ENCODE results near the gene GLIS1. TPM values are rescaled to one million over a fixed set of nuclear protein-coding genes. Genes with fewer than 3 reads are reported as not detected.

Gene GLIS1
- total RNA-seq, 1 experiment from 2014 or later, result 0.28 TPM

- DNase-seq, result no peak
- H3K4me2 ChIP-seq (ENCODE audit: insufficient read depth, insufficient read length, low read length), result no peak overlapping the region
- H2BK20ac ChIP-seq (ENCODE audit: low read depth, low read length, poor library complexity, severe bottlenecking), result no peak overlapping the region
- no peak overlapping the region for H3K14ac ChIP-seq (ENCODE audit: insufficient read depth, low read length)
- no peak overlapping the region for H3K27ac ChIP-seq (ENCODE audit: insufficient read length, low read depth, low read length)
- H3K79me1 ChIP-seq (ENCODE audit: insufficient read depth, low read depth, low read length, poor library complexity, severe bottlenecking), result no peaks in the 10 kb centered on the region
- no peak overlapping the region for H2AFZ ChIP-seq (ENCODE audit: low read length)
- no peak overlapping the region for H2BK5ac ChIP-seq (ENCODE audit: insufficient read length, low read length)
- no peak overlapping the region for H4K91ac ChIP-seq (ENCODE audit: insufficient read length, low read depth, low read length)
- H4K8ac ChIP-seq (replicated peaks; ENCODE audit: insufficient read length, low read depth, low read length), result no peak overlapping the region
- H2BK15ac ChIP-seq (ENCODE audit: low read depth, low read length), result no peak overlapping the region
- TF ChIP-seq CTCF (conservative IDR thresholded peaks at IDR 0.05), result no peak
- no peaks in the 10 kb centered on the region for H3K9me3 ChIP-seq (ENCODE audit: control insufficient read depth, low read depth, low read length)
- Mint-ChIP-seq H3K27me3 (ENCODE audit: low read depth) (peaks cover 24% of the 10 kb centered on the region), H3K4me1 (peaks cover 13 to 21% of the 10 kb centered on the region in 2 experiments), H3K4me3 (no peak overlapping the region), H3K27ac (no peak overlapping the region), H3K36me3 (ENCODE audit: insufficient read depth in 1 of 3, low read depth in 3 of 3) (peaks cover 0 to 4% (median 0%) of the 10 kb centered on the region in 3 experiments; a peak in 1 of 7 replicates), H3K9me3 (peaks cover 3 to 6% of the 10 kb centered on the region in 2 experiments; a peak in 2 of 5 replicates)
- no peak overlapping the region for H2BK12ac ChIP-seq (ENCODE audit: insufficient read length, low read depth, low read length)
- no peak overlapping the region for H3K9ac ChIP-seq (ENCODE audit: extremely low read depth, insufficient read length, low read length)
- H3K23me2 ChIP-seq (ENCODE audit: insufficient read length, low read depth, low read length, poor library complexity, severe bottlenecking), result no peaks in the 10 kb centered on the region
- H3K27me3 ChIP-seq (ENCODE audit: insufficient read depth, low read length), result no peaks in the 10 kb centered on the region; the same call in 1 of the 2 replicates
- H3K4ac ChIP-seq (ENCODE audit: low read depth, low read length), result no peak overlapping the region
- no peaks in the 10 kb centered on the region for H4K20me1 ChIP-seq (ENCODE audit: control insufficient read depth, insufficient read depth, insufficient read length)
- no peak overlapping the region for H3K56ac ChIP-seq (ENCODE audit: insufficient read length, low read depth, low read length)
- no peaks in the 10 kb centered on the region for H3K79me2 ChIP-seq (ENCODE audit: insufficient read depth, low read length)
- H2BK120ac ChIP-seq (ENCODE audit: low read depth, low read length, poor library complexity, severe bottlenecking), result no peak overlapping the region
- H3T11ph ChIP-seq (ENCODE audit: low read length), result no peak overlapping the region
- no peak overlapping the region for H2AK5ac ChIP-seq (ENCODE audit: insufficient read length, low read length)
- H3K23ac ChIP-seq (ENCODE audit: insufficient read length, low read depth, low read length), result no peak overlapping the region
- H3K4me1 ChIP-seq (ENCODE audit: insufficient read depth, low read length), result peaks cover 2% of the 10 kb centered on the region; the same call in 1 of the 2 replicates
- H4K5ac ChIP-seq (ENCODE audit: insufficient read length, low read depth, low read length), result no peak overlapping the region
- H3K18ac ChIP-seq (ENCODE audit: insufficient read length, low read depth, low read length), result no peak overlapping the region
Observed at GRCh38 chr1:53467391-53467790, 271.6 kb downstream of the GLIS1 start.
